ENCODE results near the gene CACNA1H.

- TF ChIP-seq CTCF (conservative IDR thresholded peaks at IDR 0.05 in 1 of 2, IDR thresholded peaks at IDR 0.05 in 1 of 2; ENCODE audit: extremely low read depth in 1 of 2, insufficient read depth in 1 of 2, low read depth in 1 of 2, low read length in 2 of 2) = no peak
- no peak for TF ChIP-seq EZH2 (IDR thresholded peaks at IDR 0.05; ENCODE audit: borderline replicate concordance, low read length)
These were observed 2.0 kb downstream of the CACNA1H start for GRCh38 chr16:1154887-1155331.

Measured in mammary epithelial cell (primary cell).